Measurements from ENCODE around the gene CCDC102A.
"Not testable (repeated sequence)": the region's sequence is repeated elsewhere in the genome, so short reads cannot be mapped to it uniquely, and the experiment has no call there.

The CCDC102A gene

DNA sequence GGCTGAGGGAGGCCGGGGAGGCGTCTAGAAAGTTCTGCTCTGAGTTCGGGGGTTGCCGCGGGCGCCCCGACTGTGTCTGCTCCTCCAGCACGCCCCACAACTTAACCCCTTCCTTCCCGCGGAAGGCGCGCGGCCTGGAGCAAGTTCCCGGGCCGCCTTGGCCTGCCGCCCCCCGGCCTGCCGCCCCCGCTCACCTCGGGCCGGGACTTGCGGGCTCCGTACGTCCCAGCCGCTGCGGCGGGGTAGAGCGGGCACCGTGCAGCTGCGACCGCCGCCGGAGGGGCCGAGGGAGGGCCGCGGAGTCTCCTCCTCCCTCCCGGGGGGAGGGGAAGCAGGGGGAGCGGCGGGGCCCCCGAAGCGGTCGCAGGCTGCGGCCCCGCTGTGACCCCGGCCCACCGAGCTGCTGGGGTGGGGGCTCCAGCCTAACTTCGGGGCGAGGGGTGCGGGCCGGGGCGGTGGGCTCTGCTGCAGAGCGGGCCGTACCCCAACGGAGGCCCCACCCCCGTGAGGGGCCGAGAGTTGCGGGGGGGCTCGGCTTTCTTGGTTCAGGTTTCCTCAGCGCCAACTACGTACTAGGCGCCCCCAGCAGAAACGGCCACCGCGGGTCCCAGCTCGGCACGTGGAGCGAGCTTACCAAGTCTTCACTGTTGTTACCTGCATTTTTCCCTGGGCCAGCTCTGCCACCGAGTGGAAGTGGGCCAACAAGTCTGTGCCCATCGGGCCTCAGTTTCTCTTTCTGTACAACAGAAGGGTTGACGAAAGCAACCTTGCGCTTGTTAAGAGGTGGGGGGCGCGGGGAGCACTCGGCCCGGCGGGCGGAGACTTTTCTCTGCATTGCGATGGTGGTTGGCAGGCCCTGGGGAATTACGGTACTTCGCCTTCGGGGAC, at the start of gene CCDC102A:
TSS of gene CCDC102A (minus strand) at position 266 of the 888 bp plus-strand sequence. CDS start 7,394 bp downstream, outside the sequence.
- DNase-seq (ENCODE audit: low read depth, low spot score): peak; percentile 7

DNA sequence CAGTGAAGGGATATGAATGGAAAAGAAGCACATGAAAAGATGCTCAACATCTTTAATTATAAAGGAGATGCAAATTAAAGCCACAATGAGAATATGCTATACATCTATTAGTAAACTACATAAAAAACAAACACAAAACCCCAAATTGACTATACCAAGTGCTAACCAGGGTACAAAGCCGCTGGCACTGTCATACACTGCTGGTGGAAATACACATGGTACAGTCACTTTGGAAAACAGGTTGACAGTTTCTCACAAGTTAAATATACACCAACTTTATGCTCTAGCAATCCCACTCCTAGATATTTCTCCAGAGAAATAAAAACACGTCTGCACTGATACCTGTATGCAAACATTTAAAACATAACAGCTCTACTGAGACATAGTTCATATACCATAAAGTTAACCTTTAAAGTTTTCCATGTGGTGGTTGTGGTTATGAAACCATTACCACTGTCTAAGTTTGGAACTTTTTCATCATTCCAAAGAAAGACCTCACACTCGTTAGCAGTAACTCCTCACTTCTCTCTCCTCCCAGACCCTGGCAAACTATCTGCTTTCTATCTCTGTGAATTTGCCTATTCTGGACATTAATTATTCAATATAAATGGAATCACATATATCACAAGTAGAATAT, 48.8 kb upstream of the CCDC102A start:
- DNase-seq (ENCODE audit: low read depth, low spot score): no peak

DNA sequence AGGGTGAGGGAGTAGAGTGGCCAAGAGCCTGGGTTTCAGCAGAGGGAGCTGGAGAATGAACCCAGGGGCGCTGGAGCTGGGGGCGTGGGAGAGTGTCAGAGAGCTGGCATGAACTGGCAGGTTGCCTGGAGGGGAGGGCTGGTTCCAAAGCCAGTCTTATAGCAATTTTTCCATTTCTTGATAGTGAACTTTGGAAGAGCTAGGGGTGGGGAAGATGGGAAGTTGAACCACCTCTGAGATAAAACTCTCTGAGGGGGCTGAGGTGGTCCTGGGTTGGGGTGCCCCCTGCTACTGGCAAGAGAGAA, 42.9 kb upstream of the CCDC102A start:
- DNase-seq (ENCODE audit: low read depth, low spot score): no peak

GRCh38 chr16:57578521-57579360, 42.4 kb upstream of the CCDC102A start:
- no peak for DNase-seq (ENCODE audit: low read depth, low spot score)

- no peak for DNase-seq (ENCODE audit: low read depth, low spot score)
Observed at GRCh38 chr16:57577691-57578224, 41.4 kb upstream of the CCDC102A start.

GRCh38 chr16:57577214-57577613, 40.8 kb upstream of the CCDC102A start:
- no peak for DNase-seq (ENCODE audit: low read depth, low spot score)

GRCh38 chr16:57576429-57576870, 40.1 kb upstream of the CCDC102A start:
- peak; percentile 57 for DNase-seq (ENCODE audit: low read depth, low spot score)

DNA sequence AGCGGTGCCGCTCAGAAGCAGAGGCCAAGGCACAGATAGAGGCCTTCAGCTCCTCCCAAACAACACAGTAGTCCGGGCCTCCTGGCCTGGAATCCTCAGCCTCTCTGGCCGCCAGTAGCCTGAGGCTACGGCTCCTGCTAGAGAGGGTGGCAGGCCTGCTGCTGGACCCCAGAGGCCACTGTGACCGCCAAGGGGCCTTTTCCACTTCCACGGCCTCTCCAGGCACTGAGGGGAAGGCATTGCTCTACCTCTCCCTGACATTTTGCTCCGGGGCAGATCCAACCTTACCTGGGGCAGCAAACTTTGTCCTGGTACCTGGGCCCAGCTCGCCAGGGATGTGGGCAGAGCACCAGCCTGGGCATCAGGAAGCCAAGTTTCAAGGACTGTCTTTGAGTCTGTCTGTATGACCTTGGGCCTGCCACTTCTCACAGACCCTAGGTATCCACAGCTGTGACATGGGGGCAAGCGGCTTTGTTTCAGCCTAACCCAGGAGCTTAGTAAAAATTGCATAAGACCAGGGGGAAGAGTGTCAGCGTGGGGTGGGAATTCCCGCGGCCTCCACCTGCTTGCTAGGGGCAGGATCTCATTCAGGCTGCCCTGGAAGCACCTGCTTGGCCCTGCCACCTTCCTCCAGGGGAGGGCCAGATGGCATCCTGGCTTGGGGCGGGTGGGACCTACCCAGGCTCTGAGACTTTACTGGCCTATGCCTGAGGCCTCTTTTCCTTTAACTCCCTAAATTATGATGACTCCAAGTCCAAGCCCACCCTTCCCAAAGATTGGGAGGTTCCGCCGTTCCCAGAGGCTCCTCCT, 39.3 kb upstream of the CCDC102A start:
- no peak for DNase-seq (ENCODE audit: low read depth, low spot score)

DNA sequence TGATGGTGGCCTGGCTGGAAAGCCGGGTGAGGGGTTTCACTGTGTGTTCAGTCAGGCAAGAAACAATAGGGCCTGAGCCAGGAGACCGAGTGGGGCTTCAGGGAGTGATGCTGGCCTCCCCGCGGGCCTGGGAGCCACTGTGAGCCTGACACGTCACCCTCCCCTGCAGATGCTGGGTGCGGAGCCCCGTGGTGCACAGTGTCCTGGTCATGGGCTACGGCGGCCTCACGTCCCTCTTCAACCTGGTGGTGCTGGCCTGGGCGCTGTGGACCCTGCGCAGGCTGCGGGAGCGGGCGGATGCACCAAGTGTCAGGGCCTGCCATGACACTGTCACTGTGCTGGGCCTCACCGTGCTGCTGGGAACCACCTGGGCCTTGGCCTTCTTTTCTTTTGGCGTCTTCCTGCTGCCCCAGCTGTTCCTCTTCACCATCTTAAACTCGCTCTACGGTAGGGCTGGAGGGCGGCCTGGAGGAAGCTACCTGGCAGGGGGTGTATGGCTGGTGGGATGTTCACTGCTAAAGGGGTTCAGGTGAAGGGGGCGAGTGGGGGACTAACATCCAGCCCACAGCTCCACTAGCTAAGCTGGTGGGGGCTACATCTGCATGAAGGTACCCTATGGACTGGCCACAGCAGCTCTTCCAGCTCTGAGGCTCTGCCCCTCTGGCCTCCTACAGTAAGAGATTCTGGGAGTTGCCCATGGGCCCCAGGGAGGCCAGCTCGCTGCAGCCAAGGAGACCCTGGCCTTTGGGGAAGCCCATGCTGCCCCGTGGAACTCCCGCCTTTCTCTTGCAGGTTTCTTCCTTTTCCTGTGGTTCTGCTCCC, 38.5 kb upstream of the CCDC102A start:
- DNase-seq (ENCODE audit: low read depth, low spot score): no peak

DNA sequence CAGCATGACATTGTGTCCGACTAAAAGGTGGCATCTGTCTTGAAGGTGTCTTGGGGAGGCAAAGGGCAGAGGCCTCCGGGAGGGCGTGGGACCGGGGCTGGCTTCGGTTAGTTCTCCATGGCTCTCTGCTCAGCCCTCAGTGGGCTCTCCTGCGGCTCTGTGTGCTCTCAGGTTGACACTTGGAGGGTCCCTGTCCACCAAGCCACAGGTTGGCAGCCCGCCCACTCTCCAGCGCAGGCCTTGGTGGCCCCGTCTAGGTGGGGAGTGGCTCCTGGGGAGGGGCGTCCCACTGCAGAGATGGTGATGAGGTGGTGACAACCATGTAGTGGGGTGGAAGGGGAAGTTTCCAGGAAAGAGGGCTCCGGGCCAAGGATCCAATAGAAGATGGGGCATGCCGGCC, 37.7 kb upstream of the CCDC102A start:
- no peak for DNase-seq (ENCODE audit: low read depth, low spot score)

DNA sequence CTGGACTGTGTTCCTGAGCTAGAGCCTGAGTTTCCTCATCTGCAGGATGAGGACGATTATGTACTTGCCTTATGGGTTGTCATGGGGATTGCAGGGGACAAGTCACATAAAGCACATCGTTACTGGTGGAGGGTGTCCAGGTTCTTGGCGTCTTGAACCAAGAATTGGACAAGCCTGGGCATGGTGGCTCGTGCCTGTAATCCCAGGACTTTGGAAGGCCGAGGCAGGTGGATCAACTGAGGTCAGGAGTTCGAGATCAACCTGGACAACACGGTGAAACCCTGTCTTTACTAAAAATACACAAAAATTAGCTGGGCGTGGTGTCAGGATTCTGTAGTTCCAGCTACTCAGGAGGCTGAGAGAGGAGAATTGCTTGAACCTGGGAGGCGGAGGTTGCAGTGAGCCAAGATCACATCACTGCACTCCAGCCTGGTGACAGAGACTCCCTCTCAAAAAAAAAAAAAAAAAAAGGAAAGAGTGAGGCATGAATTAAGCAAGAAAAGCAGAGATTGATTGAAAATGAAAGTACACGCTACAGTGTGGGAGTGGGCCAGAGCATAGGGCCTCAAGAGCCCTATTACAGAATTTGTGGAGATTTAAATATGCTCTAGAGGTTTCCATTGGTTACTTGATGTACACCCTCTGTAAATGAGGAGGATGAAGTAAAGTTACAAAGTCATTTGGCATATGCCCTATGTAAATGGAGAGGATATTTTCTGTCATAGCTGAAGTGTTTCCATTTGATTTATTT, 36.8 kb upstream of the CCDC102A start:
- DNase-seq (ENCODE audit: low read depth, low spot score): no peak

DNA sequence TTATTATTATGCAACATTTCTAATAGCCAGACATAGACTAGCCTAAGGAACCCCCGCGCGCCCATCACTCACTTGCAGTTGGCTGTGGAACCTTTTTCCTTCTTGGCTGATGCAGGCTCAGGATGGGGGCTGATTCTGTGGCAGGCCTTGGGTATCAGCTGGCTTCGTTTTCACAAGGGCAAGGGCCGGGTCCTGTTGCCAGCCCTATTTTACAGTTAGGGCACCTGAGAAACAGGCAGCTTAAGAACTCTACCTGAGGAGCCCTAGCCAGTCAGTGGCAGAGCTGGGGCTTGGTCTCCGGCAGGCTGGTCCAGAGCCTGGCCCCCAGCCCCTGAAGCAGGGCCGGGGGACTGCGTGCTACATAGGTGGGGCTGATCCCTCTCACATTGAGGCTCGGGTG, 34.7 kb upstream of the CCDC102A start:
- no peak for DNase-seq (ENCODE audit: low read depth, low spot score)

GRCh38 chr16:57570301-57571070, 34.1 kb upstream of the CCDC102A start:
- DNase-seq (ENCODE audit: low read depth, low spot score): no peak

DNA sequence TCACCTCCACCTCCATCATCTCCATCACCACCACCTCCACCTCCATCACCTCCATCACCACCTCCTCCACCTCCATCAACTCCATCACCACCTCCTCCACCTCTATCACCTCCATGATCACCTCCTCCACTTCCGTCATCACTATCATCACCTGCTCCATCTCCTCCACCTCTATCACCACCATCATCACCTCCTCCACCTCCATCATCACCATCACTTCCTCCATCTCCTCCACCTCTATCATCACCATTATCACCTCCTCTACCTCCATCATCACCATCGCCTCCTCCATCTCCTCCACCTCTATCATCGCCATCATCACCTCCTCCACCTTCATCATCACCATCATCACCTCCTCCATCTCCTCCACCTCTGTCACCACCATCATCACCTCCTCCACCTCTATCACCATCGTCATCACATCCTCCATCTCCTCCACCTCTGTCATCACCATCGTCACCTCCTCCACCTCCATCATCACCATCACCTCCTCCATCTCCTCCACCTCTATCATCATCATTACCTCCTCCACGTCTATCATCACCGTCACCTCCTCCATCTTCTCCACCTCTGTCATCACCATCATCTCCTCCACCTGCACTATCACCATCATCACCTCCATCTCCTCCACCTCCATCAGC, 33.1 kb upstream of the CCDC102A start:
- DNase-seq (ENCODE audit: low read depth, low spot score): no peak

DNA sequence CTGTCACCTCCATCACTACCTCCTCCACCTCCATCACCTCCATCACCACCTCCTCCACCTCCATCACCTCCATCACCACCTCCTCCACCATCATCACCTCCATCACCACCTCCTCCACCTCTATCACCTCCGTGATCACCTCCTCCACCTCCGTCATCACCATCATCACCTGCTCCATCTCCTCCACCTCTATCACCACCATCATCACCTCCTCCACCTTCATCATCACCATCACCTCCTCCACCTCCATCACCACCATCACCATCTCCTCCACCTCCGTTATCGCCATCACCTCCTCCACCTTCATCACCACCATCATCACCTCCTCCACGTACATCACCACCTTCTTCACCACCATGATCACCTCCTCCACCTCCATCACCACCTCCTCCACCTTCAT, 32.4 kb upstream of the CCDC102A start:
- not testable (repeated sequence) for DNase-seq (ENCODE audit: low read depth, low spot score)

DNA sequence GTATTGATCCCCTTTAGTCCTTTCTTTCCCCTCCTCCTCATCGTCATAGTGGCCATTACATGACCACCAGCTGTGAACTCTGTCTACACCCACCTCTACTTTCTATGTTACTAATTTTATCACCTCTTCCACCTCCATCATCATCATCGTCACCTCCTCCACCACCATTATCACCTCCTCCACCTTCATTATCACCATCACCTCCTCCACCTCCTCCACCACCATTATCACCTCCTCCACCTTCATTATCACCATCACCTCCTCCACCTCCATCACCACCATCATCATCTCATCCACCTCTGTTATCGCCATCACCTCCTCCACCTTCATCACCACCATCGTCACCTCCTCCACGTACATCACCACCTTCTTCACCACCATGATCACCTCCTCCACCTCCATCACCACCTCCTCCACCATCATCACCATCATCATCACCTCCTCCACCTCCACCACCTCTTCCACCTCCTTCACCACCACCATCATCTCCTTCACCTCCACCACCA, 31.9 kb upstream of the CCDC102A start:
- no peak for DNase-seq (ENCODE audit: low read depth, low spot score)

DNA sequence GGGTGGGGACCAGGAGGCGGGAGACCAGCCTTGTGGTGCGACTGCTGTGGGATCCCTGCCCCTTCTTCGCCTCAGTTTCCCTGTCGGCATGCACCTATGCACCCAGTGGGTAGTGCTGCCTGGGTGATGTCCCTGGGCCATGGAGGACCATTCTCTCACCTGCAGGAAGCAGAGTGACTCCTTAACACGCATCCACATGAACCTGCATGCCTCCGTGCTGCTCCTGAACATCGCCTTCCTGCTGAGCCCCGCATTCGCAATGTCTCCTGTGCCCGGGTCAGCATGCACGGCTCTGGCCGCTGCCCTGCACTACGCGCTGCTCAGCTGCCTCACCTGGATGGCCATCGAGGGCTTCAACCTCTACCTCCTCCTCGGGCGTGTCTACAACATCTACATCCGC, 31.3 kb upstream of the CCDC102A start:
- no peak for DNase-seq (ENCODE audit: low read depth, low spot score)

GRCh38 chr16:57566436-57566835, 30.1 kb upstream of the CCDC102A start:
- no peak for DNase-seq (ENCODE audit: low read depth, low spot score)

All from activated naive CD8-positive, alpha-beta T cell treated with anti-CD3 and anti-CD28 coated beads, Interleukin-2, amount 50 U/mL, for 16 hours (primary cell).